HG03139 (cell line): Measurements from ENCODE around the gene PPOX.

ENCODE experiments used
- ATAC-seq: cut with Tn5 transposase; IDR thresholded peaks from one replicate; pipeline ENCODE4 v1.9.1; 2021; ENCODE audit not compliant: unreplicated experiment

The PPOX gene

GRCh38 chr1:161153176-161153575 is 13.1 kb upstream of the PPOX start:
- no peak for ATAC-seq

DNA sequence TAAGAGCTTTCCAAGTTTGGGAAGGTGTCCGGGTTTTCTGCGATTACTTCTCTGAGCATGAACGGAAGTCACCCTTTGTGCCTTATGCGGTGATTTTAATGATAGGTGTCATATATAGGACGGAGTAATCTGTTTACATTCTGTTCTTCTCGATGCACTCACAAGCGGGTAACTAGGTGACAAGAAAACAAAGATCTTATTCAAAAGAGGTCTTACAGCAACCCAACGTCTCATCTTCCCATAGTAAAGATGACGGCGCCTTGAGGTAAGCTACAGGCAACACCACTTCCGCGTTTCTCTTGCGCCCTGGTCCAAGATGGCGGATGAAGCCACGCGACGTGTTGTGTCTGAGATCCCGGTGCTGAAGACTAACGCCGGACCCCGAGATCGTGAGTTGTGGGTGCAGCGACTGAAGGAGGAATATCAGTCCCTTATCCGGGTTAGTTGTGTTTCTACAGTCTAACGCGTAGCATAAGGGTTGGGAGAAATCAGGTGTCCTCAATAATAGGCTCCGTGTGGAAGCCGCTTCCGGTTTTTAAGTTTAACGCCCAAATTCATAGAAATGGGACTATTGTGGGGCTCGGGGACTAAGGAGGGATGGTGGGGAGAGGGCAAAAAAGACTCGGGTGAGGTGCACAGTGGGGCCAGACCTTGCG is 12.4 kb upstream of the PPOX start, which contains the start of gene UFC1:
TSS of gene UFC1 (plus strand) at position 297 of the 656 bp plus-strand sequence. CDS start at position 317, 20 bp downstream.
- peak; percentile 74 for ATAC-seq

DNA sequence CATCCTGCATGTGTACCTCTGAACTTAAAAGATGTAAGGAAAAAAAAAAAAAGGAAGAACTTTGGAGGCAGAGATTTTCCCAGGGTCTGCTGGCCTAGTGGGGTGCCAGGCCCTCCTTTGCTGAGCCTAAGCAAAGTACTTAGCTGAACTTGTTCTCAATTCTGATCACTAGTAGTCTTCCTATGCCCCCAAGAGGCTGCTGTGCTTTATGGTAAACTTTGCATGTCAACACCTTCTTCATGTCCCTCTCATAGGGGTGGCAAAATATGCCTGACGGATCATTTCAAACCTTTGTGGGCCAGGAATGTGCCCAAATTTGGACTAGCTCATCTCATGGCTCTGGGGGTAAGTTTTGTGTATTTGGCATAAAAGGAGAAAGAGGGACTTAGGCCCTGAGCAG is 8.4 kb upstream of the PPOX start:
- no peak for ATAC-seq

GRCh38 chr1:161158316-161159010 is 7.8 kb upstream of the PPOX start:
- no peak for ATAC-seq

GRCh38 chr1:161159087-161159912 is 6.9 kb upstream of the PPOX start, which contains the start of gene USP21:
Gene USP21 (plus strand): TSS chr1:161159500. CDS start chr1:161160641, 1,141 bp downstream.
- ATAC-seq = peak; percentile 75

DNA sequence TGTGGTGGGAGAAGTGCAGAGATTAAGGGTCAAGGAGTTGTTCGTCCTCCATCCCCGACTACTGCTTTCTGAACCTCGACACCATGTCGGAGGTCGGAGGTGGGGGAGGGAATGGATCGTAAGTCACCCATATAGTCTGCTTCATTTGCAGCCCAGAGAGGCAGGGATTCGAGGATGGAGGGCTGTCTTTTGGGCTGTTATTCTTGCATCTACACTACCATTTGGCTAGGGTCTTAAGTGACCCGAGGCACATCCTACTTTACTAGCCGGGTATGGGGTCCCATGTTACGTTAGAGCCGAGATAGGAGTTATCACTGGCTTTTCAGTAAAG is 6.3 kb upstream of the PPOX start:
- ATAC-seq = no peak

DNA sequence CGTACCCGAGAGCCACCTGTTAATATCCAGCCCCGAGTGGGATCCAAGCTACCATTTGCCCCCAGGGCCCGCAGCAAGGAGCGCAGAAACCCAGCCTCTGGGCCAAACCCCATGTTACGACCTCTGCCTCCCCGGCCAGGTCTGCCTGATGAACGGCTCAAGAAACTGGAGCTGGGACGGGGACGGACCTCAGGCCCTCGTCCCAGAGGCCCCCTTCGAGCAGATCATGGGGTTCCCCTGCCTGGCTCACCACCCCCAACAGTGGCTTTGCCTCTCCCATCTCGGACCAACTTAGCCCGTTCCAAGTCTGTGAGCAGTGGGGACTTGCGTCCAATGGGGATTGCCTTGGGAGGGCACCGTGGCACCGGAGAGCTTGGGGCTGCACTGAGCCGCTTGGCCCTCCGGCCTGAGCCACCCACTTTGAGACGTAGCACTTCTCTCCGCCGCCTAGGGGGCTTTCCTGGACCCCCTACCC is 5.5 kb upstream of the PPOX start:
- no peak for ATAC-seq

GRCh38 chr1:161161652-161162051 is 4.6 kb upstream of the PPOX start:
- ATAC-seq = no peak

DNA sequence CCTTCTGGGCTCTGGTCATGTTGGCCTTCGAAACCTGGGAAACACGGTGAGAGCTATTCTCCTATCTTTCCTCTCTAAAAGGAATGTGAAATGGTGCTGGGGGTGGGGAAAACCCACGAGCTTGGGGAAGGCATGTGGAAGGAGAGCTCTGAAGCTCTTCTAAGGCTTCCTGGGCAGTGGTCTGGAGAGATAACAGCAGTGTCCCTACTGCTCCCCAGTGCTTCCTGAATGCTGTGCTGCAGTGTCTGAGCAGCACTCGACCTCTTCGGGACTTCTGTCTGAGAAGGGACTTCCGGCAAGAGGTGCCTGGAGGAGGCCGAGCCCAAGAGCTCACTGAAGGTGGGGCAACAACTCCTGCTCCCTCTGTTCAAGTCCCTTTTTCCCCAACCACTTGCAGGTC is 4.2 kb upstream of the PPOX start:
- no peak for ATAC-seq

DNA sequence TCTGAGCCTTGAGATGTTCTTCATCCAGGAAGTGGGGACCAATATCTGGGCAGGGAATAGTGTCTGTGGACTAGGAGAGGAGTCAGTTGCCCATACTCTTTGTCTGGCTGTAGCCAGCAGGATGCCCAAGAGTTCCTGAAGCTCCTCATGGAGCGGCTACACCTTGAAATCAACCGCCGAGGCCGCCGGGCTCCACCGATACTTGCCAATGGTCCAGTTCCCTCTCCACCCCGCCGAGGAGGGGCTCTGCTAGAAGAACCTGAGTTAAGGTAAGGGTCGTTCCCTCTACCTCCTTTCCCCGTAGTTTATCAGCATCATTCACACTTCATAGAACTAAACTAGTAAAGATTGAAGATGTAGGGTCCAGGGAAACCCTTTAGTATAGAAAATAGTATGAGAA is 3.4 kb upstream of the PPOX start:
- ATAC-seq = no peak

GRCh38 chr1:161163793-161164192 is 2.4 kb upstream of the PPOX start:
- no peak for ATAC-seq

GRCh38 chr1:161164901-161165610 is 1.2 kb upstream of the PPOX start:
- no peak for ATAC-seq

DNA sequence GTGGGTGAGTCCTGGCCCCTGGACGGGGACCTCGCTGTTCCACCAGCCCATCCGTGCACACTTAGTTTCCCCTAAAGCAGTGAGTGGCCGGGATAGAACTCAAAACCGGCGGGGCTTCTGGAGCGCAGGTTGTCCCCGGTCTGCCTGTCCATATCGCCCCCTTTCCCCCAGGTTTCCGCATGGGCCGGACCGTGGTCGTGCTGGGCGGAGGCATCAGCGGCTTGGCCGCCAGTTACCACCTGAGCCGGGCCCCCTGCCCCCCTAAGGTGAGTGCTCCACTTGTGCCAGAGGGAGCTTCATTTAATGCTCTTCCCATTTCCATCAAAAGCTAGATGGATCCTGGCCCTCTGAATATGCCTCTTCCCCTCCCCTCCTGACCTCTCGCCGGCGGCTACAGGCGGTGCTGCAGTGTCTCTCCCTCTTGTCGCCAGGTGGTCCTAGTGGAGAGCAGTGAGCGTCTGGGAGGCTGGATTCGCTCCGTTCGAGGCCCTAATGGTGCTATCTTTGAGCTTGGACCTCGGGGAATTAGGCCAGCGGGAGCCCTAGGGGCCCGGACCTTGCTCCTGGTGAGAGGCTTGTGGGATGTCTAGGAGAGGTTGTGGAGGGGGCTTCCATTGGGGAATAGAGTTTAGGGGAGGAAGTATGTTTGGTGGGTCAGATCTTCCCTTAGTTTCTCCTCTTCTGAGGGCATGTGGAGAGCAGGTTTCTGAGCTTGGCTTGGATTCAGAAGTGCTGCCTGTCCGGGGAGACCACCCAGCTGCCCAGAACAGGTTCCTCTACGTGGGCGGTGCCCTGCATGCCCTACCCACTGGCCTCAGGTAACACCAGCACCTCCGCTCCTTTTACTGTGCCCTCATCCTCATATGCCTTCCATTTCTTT is 683 bp downstream of the PPOX start:
- ATAC-seq = no peak

DNA sequence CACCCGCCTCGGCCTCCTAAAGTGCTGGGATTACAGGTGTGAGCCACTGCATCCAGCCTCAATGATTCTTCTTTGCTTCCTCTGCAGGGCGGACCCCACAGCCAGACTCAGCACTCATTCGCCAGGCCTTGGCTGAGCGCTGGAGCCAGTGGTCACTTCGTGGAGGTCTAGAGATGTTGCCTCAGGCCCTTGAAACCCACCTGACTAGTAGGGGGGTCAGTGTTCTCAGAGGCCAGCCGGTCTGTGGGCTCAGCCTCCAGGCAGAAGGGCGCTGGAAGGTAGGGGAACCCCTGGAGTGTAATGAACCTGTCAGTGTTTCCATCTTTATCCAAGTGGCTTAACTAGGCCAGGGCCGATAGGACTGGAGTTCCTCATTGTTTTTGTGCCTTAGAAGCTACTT is 2.7 kb downstream of the PPOX start:
- ATAC-seq = no peak

DNA sequence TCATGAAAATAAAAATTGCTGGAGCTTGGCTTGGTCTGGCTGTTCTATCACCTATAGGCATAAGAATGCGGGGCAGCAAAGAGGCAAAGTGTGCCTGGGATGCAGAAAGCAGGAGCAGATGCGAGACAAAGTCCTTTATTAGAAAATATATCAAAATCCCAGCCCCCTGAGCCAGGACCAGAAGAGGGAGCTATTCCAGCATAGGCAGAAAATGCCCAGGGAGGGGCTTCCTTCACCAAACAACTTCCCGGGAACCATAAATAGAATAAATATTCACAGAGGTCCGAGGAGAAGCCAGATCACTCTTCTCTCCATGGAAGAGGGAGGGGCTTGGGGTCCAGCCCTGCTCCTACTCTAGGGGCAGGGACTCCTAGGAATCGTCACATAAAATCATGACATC is 5.0 kb downstream of the PPOX start:
- no peak for ATAC-seq

- no peak for ATAC-seq
Measured at GRCh38 chr1:161171696-161172095, 5.5 kb downstream of the PPOX start.

DNA sequence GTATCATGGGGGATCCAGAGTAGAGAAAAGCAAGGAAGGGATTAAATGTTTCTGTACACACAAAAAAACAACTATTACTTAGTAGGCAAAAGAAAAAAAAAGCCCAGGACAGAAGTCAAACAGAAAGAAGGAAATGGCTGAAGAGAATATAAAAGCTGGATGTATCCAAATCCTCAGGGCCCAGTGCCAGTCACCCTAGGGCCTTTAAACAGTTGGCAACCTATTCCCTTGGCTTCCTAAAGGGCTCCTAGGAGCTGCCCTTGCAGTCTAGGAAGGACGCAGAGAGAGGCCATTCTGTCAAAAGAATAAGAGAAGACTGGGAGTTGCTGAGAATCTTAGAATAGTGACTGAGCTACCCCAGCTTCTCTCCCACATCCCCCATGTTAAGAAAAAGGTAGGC is 6.1 kb downstream of the PPOX start:
- no peak for ATAC-seq

DNA sequence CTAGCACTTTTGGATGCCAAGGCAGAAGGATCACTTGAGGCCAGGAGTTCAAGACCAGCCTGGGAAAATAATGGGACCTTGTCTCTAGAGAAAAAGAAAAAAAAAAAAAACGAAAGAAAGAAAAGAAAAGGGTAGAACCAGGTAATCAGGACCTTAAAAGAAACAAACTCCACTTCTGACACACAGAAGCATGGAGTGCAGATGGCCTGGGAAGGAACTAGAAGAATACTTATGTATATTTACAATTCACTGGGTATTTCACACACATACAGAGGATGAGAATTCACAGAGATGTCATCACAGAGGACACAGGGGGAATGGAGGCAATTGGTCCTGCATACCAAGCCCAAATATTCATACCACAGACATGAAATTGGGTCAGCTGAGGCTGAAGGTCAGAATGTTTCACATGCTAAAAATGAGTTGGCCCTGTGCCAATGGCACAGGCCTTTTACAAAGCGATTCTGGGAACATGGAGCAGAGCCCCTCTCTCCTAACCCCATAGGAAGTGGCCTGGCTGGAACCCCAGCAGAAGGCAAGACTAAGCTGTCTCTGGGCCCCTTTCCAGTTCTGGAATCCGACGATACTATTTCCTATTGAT is 6.7 kb downstream of the PPOX start:
- ATAC-seq = no peak

- no peak for ATAC-seq
Measured at GRCh38 chr1:161173711-161174110, 7.5 kb downstream of the PPOX start.

GRCh38 chr1:161174911-161175310 is 8.7 kb downstream of the PPOX start:
- ATAC-seq = no peak
